PFSK-1 (cell line): Measurements from ENCODE around the gene PRKAG2.

ENCODE experiments used
- REST ChIP-seq, 2 experiments: IDR thresholded peaks; 2 replicates each; pipeline versions ENCODE4 v1.6.1 to v1.8.0; 2011 to 2012; ENCODE audit warnings: low read depth in 2 of 2, low read length in 2 of 2, control low read depth in 1 of 2, inconsistent platforms in 1 of 2, mild to moderate bottlenecking in 1 of 2, moderate library complexity in 1 of 2; ENCODE audit not compliant: insufficient read depth in 1 of 2
- TAF1 ChIP-seq: IDR thresholded peaks from 2 replicates; pipeline ENCODE4 v1.6.1; 2012; ENCODE audit warnings: low read length, control low read depth, borderline replicate concordance; ENCODE audit not compliant: insufficient read depth

- TF ChIP-seq REST (IDR thresholded peaks at IDR 0.05; ENCODE audit: insufficient read depth in 1 of 2, low read depth in 2 of 2, low read length in 2 of 2), result no peak
- TF ChIP-seq TAF1, result no peak
These were observed 205.4 kb downstream of the PRKAG2 start for GRCh38 chr7:151671514-151671913.
